Measurements from ENCODE around the gene CXXC5.
A peak's percentile ranks its signal among the peaks of the same experiment; 100 is the strongest.

CXXC5 gene

GRCh38 chr5:139664086-139664693 lies 16.0 kb downstream of the CXXC5 start:
- DNase-seq (ENCODE audit: low read depth in 3 of 3, low spot score in 1 of 3) = no peak

- no peak for DNase-seq (ENCODE audit: low read depth in 3 of 3, low spot score in 1 of 3)
Observed at GRCh38 chr5:139664727-139665351, 16.7 kb downstream of the CXXC5 start.

GRCh38 chr5:139665626-139666025 lies 17.5 kb downstream of the CXXC5 start:
- DNase-seq (ENCODE audit: low read depth in 3 of 3, low spot score in 1 of 3) = no peak

GRCh38 chr5:139666551-139666950 lies 18.4 kb downstream of the CXXC5 start:
- no peak for DNase-seq (ENCODE audit: low read depth in 3 of 3, low spot score in 1 of 3)

GRCh38 chr5:139667001-139667729 lies 19.0 kb downstream of the CXXC5 start:
- no peak for DNase-seq (ENCODE audit: low read depth in 3 of 3, low spot score in 1 of 3)

GRCh38 chr5:139667730-139668063 lies 19.5 kb downstream of the CXXC5 start:
- DNase-seq (ENCODE audit: low read depth in 3 of 3, low spot score in 1 of 3) = no peak

- peak in 1 of 3 donors; percentile 14 for DNase-seq (ENCODE audit: low read depth in 3 of 3, low spot score in 1 of 3)
Observed at GRCh38 chr5:139668064-139668880, 20.1 kb downstream of the CXXC5 start.

GRCh38 chr5:139668924-139669661 lies 20.9 kb downstream of the CXXC5 start:
- no peak for DNase-seq (ENCODE audit: low read depth in 3 of 3, low spot score in 1 of 3)

- no peak for DNase-seq (ENCODE audit: low read depth in 3 of 3, low spot score in 1 of 3)
Observed at GRCh38 chr5:139669662-139670368, 21.7 kb downstream of the CXXC5 start.

GRCh38 chr5:139670369-139671095 lies 22.4 kb downstream of the CXXC5 start:
- DNase-seq (ENCODE audit: low read depth in 3 of 3, low spot score in 1 of 3) = no peak

GRCh38 chr5:139671096-139671841 lies 23.1 kb downstream of the CXXC5 start:
- no peak for DNase-seq (ENCODE audit: low read depth in 3 of 3, low spot score in 1 of 3)

- DNase-seq (ENCODE audit: low read depth in 3 of 3, low spot score in 1 of 3) = no peak
Observed at GRCh38 chr5:139675213-139675612, 27.1 kb downstream of the CXXC5 start.

GRCh38 chr5:139675825-139676224 lies 27.7 kb downstream of the CXXC5 start:
- no peak for DNase-seq (ENCODE audit: low read depth in 3 of 3, low spot score in 1 of 3)

- DNase-seq (ENCODE audit: low read depth in 3 of 3, low spot score in 1 of 3) = no peak
Observed at GRCh38 chr5:139676406-139676805, 28.3 kb downstream of the CXXC5 start.

GRCh38 chr5:139676951-139677735 lies 29.0 kb downstream of the CXXC5 start:
- DNase-seq (ENCODE audit: low read depth in 3 of 3, low spot score in 1 of 3) = no peak

GRCh38 chr5:139677736-139678613 lies 29.8 kb downstream of the CXXC5 start:
- DNase-seq (ENCODE audit: low read depth in 3 of 3, low spot score in 1 of 3) = no peak
